OCI-LY3 (cell line): ENCODE results near the gene SLC5A10.

Source experiments
- EZH2phosphoT487 ChIP-seq: fragments of 200-600 bp; shearing (Covaris generic); IDR thresholded peaks from 2 replicates; pipeline ENCODE4 v1.6.1; 2018; ENCODE audit warnings: antibody characterized with exemption, mixed run types, low read depth
- TF ChIP-seq, protein P1 (sequence below): fragments of 200-600, 300-600 bp; sonication (generic); IDR thresholded peaks from 2 replicates; pipeline ENCODE4 v1.5.1; 2014; ENCODE audit warnings: antibody characterized with exemption, low read length, low read depth

DNA sequence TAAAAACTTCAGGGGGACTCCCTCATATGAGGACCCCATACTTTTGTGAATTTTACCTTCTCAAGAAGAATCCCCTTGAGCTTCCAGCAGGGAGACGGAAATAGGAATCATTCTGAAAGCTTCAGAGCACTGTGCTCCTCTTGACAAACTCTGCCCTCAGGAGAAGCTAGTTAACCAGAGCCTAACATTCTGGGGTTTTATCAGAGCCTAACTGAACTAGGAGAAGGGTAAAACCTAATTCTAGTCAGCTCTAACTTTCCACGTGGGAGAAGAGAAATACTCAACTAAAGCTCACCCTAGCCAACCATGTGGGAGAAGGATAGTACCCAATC lies 13.3 kb upstream of the SLC5A10 start:
- TF ChIP-seq, protein P1, sequence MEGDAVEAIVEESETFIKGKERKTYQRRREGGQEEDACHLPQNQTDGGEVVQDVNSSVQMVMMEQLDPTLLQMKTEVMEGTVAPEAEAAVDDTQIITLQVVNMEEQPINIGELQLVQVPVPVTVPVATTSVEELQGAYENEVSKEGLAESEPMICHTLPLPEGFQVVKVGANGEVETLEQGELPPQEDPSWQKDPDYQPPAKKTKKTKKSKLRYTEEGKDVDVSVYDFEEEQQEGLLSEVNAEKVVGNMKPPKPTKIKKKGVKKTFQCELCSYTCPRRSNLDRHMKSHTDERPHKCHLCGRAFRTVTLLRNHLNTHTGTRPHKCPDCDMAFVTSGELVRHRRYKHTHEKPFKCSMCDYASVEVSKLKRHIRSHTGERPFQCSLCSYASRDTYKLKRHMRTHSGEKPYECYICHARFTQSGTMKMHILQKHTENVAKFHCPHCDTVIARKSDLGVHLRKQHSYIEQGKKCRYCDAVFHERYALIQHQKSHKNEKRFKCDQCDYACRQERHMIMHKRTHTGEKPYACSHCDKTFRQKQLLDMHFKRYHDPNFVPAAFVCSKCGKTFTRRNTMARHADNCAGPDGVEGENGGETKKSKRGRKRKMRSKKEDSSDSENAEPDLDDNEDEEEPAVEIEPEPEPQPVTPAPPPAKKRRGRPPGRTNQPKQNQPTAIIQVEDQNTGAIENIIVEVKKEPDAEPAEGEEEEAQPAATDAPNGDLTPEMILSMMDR = no peak
- TF ChIP-seq EZH2phosphoT487 = no peak
